Occipital lobe (tissue), 2 donors: Measurements from ENCODE around the gene CD2AP. TPM values are rescaled to one million over a fixed set of nuclear protein-coding genes. Genes with fewer than 3 reads are reported as not detected.
"Not testable (repeated sequence)": the region's sequence is repeated elsewhere in the genome, so short reads cannot be mapped to it uniquely, and the experiment has no call there.

Source experiments
- DNase-seq: peaks from one replicate; lab custom pipeline; 2025; lab: John Stamatoyannopoulos, UW
- total RNA-seq: library from RNA; depleted of rRNA; stranded (reverse); fragments of >200 nt; gene quantifications from one replicate; pipeline ENCODE4 v1.2.3, GENCODE V29; 2014

Gene CD2AP
- total RNA-seq, 1 donor from 2014 or later, result 23.1 TPM

DNA sequence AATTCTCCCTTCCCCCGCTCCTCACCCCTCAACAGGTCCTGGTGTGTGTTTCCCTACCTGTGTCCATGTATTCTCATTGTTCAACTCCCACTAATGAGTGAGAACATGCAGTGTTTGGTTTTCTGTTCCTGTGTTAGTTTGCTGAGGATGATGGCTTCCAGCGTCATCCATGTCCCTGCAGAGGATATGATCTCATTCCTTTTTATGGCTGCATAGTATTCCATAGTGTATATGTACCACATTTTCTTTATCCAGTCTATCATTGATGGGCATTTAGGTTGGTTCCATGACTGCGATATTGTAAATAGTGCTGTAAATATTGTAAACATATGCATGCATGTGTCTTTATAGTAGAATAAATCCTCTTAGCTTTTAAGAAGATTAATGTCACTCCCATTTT, 89.0 kb downstream of the CD2AP start:
- not testable (repeated sequence) for DNase-seq

DNA sequence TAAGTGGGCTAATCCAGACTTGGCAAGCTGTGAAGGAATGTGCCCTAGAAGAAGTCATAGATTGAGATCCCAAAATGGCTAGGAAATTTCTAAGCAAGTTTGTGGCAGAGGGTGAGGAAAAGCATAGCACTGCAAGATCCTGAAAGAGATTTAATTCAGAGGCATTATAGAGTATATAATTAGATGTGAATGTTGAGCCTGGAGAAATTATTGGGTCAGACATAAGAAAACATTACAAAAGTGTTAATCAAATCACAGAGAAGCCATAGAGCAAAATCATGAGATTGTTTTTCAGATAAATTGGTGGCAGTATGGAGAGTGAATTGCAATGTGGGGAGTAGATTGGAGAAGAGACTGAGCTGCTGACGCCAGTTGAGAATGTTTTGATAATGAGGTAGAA, 90.0 kb downstream of the CD2AP start:
- no peak for DNase-seq

DNA sequence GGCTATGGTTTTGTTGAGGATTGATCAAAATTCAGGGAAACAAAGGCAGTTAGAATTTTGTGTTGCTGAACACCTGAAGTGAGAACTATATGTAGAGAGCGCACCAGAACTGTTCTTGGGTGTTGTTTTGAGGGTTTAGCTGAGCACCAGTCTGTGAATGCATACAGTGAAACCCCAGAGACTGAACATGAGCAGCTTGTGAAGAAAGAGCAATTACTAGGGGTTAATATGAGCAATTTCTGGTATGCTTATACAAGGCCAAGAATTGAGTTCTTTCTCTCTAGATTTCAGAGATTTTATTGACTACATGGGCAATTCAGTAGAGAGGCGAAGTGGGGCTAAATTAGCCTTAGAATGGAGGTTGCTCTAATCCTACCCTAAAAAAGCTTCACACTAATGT, 93.9 kb downstream of the CD2AP start:
- DNase-seq, result no peak

DNA sequence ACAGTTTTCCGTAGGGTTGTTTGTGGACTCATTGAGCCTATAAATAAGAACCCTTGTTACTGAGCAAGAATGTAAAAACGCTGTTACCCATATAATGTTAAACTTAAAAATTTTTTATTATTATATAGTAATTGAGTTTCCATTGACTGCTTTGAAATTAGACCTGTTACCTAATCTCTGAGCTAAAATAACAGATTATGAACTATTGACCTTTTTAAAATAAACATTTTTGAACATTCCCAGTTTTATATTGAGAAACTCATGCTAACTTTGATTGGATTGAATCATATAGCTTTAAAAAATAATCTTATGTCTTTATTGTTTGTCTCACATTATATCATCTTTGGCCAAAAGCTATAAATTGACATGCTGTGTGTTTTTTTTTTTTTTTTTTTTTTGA, 95.5 kb downstream of the CD2AP start:
- no peak for DNase-seq

DNA sequence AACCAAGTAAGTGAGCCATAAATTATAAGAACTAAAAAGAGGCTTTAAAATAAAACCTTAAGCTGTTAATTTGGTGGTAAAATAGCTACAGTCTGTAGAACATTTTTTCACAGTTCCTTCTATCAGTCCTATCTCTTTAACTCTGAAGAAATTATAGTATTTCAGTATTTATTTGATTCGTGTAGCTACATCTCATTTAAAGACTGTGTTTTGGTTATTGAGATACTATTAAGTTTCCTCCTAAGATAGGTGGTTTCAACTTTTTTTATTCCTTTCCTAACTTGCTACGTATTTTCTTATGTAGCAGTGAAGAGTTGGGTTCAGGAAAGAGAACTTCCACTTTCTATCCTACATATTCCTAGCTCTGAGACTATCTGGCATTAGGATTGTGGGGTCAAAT, 97.2 kb downstream of the CD2AP start:
- no peak for DNase-seq

DNA sequence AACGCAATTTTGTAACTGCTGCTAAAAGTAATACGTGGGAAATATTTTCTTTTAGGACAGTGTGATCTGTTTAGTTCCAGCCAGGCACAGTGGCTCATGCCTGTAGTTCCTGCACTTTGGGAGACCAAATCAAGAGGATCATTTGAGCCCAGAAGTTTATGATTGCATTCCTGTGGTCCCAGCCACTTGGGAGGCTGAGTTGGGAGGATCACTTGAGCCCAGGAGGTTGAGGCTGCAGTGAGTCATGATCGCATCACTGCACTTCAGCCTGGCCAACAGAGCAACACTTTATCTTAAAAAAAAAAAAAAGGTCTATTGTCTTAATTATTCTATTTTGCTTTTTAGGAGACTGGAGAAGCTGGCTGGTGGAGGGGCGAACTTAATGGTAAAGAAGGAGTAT, 101.5 kb downstream of the CD2AP start:
- DNase-seq, result no peak

DNA sequence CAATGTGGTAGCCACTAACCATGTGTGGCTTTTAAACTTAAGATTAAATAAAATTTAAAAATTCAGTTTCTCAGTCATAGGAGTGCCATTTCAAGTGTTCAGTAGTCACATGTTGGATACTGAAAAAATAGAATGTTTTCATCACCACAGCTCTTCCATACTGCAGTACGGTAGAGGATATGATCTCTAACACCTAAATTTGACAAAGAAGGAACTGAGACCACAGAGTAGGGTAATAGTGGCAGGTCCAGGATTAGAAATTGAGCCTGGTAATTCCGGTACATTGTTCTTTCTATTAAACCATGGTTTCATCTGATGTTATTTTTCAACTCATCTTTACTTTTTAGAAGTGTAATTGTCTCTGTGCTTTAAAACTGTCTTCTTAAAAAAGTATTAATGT, 104.0 kb downstream of the CD2AP start:
- DNase-seq, result no peak

DNA sequence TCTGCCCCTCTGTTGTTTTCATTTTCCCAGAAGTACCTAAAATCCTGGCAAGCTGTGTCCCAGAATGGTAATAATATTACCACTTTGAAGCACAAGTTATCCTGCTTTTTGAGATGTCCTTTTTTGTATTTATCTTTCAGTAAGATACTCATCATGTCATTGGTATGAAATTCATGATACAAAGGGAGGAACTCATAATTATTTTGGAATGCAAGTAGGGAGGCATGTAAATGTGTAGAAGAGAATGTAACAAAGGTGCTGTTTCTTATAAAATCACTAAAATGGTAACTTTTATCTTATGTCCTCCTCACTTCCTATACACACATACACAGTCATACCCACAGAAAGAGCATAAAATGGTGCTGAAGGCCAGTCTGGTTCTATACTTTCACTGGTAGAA, 109.9 kb downstream of the CD2AP start:
- no peak for DNase-seq

DNA sequence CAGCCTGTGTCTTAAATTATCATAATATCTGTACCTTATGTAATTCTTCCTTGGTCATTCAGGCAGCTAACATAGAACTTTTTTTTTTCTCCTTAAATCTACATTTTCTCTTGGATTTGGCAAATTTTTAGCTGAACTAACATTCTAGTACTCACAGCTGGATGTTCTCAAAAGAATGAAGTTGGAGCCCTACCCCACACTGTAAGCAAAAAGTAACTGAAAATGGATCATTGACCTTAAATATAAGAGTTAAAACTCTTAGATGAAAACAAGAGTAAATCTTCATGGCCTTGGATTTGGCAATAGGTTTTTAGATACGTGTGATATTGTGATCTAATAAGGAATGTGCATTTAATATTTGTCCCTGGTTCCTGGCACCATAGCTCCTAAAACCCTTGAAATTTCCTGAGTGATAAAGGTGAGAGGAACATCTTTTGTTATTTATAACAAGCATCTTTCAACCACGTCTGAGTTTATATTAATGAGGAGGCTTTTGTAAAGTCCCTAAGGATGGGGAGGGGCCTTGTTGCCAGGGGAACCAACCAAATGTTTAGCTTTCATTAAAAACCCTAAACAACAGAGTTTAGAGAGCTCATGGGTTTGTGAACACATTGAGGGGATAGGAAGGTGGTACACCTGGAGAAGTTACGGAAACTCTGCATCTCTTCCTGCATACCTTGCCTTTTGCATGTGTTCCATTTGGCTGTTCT, 114.7 kb downstream of the CD2AP start:
- DNase-seq, result no peak

DNA sequence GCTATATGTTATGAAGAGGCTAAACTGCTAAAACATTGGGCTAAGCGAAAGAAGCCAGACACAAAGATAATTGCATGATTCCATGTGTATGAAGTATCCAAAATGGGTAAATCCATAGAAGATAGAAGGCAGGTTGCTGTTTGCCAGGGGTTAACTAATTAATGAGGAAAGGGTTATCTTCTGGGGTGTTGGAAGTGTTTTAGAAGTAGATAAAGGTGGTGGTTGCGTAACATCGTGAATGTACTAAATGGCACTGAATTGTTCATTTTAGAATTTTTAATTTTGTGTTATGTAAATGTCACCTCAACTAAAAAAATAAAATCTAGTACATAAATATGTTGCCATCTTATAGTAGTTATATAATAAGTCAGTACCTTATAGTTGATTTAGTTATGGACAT, 116.4 kb downstream of the CD2AP start:
- no peak for DNase-seq

DNA sequence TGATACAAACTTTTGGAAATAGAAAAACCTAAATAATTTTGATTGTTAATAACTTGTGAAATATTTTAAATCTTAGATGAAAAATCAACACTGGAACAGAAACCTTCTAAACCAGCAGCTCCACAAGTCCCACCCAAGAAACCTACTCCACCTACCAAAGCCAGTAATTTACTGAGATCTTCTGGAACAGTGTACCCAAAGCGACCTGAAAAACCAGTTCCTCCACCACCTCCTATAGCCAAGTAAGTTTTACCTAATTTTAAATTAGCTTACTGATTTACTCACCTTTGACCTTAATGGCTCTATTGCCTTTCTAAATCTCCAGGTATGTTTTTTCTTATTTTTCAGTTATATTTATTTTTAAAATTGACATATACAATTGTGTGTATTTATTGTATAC, 118.2 kb downstream of the CD2AP start:
- no peak for DNase-seq

DNA sequence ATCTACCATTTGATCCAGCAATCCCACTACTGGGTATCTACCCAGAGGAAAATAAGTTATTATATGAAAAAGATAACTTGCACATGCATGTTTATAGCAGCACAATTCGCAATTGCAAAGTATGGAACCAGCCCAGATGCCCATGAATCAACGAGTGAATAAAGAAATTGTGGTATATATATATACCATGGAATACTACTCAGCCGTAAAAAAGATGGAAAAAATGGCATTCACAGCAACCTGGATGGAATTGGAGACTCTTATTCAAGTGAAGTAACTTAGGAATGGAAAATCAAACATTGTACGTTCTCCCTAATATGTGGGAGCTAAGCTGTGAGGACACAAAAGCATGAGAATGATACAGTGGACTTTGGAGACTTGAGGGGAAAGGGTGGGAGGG, 120.8 kb downstream of the CD2AP start:
- no peak for DNase-seq

DNA sequence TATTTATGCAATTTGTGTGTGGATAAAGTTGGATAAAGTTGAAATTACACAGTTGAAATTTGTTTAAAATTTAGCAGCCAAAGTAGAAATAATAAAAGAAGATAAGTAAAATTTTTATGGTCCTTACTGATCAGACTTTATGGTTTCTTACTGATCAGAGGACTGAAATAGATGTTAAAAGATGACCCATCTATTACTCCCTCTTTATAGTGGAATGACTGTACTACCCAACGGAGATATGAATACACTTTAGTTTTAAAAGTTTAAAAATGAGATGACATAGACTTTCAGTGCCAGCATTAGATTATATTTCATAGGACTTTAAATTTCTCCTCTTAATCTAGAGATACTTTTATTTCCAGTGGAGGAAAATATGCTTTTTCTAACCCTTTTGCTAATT, 121.9 kb downstream of the CD2AP start:
- no peak for DNase-seq

DNA sequence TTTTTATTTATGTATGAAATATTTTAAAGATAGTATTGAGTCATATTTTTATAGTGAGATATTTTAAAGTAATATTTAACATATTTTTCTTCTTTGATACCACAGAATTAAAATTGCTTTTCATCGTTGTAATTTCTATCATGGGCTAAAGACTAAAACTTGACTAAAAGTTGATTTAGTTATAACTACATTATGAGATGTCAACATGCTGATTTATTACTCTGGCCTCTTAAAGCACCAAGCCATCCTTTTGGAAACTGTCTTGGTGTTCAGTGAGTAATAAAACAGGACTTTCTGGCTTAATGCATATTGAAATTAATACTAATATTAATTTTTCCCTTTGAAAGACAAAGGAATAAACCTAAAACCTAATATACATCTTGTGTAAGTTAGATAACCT, 125.6 kb downstream of the CD2AP start:
- no peak for DNase-seq

DNA sequence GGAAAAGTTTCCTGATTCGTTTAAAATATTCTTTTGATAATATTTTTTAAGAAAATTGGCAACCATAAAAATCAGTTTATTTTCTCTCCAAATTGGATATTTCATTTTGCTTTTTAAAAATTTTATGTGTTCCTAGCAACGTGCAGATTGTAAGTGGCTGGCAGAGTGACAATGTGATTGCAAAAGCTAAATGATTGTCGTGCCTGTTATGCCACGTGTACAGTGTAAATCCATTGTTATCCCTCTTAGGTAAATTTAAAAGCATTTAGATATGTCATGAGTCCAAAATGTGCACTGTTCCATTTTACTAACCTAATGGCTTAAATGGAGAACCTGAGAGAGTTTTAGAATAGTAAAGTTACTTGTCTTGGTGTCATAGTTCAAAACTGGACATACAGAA, 126.4 kb downstream of the CD2AP start:
- no peak for DNase-seq

DNA sequence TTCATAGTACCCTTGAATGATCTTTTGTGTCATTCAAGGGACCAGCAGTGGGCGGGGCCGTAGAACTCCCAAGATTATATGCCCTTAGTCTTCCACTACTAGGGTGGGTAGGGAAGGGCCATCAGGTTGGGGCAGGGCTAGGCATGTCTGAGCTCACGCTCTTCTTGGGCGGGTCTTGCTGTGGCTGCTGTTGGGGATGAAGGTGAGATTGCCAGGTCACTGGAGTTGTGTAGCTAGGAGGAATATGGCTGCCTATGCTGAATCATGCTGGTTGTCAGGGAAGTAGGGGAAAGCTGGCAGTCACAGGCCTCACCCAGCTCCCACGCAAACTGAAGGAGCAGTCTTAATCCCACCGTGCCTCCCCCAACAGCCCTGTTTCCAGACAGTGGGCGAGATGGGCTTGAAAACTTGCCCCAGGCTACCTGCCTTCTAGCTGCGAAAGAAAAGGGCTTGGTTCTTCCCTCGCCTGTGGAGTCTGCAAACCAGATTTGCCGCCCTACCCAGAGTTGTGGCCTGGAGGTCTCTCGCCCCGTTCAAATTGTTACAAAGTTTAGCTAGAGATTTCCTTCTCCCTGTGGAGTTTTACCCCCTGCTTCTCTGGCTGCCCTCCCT, 144.4 kb downstream of the CD2AP start:
- no peak for DNase-seq

DNA sequence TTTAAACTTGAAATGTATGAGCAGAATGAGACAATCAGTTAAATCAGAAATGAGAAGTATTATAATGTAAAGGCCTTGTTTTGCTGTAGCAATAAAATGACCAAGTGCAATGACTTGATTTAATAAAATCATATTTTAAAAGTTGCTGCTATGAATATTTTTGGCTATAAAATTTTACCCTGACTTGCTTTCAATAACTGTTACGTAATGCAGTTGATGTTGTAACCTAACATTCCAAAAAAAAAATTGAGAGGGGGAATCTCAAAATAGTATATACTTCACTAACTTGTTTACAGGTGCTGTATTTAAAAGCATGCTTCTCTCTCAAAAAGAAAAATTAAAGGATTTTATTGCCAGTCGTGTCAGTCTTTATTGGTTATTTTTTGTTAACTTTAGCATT, 149.2 kb downstream of the CD2AP start:
- no peak for DNase-seq

DNA sequence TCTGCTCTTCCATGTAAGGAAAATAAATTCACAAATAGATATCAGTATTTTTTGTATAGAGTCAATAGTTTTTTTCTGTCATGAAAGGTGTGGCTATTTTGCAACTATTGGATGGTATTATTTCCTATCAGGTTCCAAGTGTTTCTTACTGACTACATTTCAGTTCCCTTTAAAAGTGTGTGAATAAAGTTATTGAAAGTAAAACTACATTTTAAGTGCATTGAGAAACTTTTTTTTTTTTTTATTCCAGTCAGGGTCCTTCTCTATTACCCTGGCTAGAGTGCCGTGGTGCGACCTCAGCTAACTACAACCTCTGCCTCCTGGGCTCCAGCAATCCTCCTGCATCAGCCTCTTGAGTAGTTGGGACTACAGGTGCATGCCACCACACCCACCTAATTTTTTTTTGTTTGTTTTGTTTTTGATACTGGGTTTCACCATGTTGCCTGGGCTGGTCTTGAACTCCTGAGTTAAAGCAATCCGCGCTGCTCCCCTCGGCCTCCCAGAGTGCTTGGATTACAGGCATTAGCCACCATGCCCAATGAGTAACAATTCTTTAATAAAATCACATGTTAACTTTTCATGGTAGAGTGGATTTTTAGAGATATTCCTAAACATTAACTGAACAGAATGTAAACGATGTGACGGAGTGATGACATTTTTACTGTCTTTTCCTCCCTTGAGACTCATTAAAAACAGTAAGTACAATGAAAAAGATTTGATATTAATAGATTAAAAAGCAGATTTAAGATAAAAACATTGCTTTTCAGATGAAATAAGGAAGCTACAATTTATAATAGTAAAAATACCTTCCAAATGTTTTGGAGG, 151.1 kb downstream of the CD2AP start:
- no peak for DNase-seq

DNA sequence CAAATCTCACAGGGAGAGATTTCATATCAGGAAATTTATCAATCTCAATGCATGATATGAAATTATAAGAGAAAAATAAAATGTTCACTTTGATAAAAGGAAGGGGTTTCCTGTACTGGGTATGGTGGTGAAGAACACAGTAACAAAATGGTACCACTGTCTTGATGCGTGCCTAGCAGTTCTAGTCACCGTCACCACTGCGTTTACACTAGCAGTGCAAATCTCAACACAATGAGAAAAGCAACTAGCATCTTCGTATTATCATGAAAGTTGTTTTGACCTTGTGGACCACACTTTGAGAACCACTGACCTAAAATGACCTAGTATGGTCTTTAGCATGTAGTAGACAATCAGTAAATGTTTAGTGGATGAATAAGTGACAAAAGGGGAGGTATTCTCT, 152.4 kb downstream of the CD2AP start:
- no peak for DNase-seq

DNA sequence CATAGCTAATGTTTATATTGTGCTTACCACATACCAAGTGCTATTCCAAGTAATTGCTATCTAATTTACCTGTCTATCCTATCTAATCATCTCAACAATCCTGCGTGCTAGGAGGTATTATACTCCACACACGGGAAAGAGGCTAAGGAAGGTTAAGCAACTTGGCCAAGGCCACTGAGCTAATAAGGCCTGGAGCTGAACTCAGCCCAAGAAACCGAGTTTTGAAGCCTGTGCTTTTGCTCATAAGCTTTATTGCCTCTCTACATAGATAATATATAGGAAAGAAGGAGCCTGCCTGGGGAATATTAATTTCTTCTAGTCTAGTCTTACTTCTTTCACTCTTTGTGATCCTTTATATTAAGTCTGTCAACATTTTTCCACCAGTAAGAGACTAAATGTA, 153.0 kb downstream of the CD2AP start:
- no peak for DNase-seq

DNA sequence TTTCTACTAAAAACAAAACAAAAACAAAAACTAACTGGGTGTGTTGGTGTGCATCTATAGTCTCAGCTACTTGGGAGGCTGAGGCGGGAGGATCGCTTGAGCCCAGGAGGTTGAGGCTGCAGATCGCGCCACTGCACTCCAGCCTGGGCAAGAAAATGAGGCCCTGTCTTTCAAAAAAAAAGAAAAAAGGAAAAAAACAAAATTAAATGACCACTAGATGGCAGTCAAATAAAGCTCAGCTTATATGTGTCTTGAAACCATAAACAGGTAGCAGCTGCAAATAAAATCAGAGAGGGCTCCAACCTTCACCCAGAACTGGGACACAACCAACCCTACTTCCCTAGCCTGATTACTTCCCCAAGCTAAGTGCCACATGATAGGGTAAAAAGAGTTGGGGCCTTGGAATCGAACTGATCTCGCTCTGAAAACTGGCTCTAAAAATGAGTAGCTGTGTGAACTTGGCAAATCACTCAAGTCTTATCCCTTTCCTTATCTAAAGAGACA, 153.7 kb downstream of the CD2AP start:
- DNase-seq, result no peak

DNA sequence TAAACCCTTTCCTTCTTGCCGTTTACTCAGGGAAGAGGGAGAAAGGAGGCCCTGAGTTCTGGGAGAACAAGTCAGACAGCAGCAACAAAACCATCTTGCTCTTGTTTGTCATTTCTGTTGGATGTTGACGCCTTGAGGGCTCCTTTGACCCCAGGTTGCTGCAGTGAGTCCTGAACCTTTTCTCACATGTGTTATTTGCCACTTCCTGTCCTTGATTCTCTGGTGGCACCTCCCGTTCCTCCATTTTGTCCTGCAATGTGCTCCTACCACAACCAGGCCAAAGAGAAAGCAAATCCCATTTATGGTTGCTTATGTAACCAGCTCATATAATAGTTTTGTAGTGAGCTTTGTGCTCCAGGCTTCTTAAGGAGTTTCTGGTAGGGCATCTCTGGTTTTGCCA, 154.2 kb downstream of the CD2AP start:
- DNase-seq, result no peak

DNA sequence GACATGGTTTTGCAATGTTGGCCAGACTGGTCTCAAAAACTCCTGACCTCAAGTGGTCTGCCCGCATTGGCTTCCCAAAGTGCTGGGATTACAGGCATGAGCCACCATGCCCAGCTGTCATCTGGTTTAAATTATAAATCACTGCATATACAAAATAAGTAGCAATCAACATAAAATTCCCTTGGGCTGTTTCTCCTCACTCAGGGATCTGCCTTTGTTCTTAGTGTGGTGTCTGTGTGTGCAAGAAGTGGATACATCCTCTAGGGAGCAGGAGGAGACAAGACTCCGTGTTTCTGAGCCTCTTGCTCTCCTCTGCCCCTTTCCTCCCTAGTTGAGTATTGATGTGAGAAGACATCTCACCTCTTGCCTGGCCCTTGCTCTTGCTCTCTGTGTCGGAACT, 155.6 kb downstream of the CD2AP start:
- no peak for DNase-seq
